Suppressor macrophage treated with lipopolysaccharide for 1 hour (primary cell): ENCODE results near the gene SEC14L2.
"Not testable (repeated sequence)": the region's sequence is repeated elsewhere in the genome, so short reads cannot be mapped to it uniquely, and the experiment has no call there.

Source experiments
- DNase-seq, 3 donors: peaks; one replicate each; pipeline ENCODE4 v3.0.0-alpha.2; 2020 to 2022

The SEC14L2 gene

DNA sequence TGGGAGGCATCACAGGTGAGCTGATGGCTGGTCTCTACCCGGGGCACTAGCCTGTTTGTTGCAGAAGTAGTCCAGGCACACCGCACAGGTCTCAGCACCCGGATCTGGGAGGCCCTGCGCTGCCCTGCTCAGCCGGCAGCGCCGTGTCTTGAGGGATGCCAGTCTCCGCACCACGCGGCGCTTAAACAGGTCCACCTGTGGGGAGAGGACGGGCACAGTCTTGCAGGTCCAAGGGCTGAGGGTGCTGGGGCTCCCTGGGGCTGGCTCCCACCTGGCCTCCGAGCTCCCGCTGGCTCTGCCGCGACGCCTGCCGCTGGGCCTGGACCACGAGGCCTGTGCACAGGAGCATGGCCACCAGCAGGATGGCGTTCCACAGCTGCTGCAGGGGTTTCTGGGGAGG lies 16.8 kb upstream of the SEC14L2 start:
- no peak for DNase-seq

DNA sequence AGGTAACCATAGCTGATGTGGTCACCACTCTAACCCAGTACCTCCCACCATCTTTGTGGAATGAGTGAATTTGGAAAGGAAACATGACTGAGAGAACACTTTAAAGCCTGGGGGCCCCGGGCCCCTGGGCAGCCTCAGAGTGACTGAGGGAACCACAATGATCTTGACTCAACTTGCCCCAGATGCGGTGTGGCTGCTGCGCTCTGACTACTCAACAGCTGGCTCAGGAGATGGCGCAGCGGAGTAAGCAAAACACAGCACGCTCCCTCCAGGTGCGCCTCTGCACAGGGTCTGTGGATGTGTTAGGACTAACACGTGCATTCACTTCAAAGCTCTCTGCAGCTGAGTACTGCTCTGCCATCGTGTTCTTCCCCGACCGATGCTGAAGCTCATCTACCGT lies 15.6 kb upstream of the SEC14L2 start:
- no peak for DNase-seq

DNA sequence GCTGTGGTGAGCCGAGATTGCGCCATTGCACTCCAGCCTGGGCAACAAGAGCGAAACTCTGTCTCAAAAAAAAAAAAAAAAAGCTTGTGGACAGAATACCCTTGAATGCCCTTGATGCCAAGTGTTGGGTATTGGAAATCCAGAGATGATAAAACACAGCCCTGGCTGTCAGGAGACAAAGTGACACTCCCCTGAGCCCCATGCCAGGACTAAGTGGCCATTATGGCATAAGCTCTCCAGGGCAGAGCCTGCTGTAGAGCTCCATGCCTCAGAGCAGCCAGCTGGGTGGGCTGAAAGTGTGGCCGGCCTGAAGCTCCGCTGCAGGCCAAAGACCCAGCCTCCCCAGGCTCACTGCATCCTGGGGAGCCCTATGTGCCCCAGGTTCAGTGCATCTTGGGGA lies 14.5 kb upstream of the SEC14L2 start:
- no peak for DNase-seq

DNA sequence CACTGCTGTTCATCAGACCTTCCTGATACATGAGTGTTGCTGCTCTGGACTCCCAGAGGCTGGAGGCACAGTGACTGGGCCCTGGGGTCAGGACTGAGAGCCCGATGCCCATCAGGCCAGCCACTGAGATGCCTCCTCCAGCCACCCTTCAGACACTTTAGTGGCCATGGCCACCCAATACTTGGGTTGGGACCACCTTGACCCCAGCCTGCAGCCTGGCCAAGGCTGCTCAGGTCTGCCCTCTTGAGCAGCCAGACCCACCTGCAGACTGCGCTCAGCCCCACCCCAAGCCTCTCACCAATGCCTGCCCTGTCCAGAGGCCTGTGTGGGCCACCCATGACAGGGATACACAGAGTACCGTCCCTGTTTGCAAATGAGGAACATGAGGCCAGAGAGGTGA lies 13.8 kb upstream of the SEC14L2 start:
- no peak for DNase-seq

DNA sequence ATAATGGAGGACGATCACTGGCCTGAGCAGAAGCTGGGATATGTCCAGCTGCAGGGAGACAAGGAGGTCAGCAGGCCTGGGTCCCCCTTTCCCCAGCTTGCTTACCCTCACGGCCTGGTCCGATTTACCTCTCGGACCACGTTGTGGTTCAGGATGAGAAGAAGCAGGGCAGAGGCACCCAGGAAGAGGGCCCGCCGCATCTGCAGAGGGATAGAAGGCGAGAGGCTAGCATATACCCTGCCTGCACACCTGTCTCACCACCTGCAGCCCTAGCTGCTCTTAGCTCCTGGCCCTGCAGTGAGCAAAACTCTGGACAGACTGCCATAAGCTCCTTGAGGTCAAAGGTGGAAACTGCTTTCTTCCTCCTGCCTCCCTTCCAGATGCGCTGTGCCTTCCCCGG lies 10.9 kb upstream of the SEC14L2 start:
- no peak for DNase-seq

DNA sequence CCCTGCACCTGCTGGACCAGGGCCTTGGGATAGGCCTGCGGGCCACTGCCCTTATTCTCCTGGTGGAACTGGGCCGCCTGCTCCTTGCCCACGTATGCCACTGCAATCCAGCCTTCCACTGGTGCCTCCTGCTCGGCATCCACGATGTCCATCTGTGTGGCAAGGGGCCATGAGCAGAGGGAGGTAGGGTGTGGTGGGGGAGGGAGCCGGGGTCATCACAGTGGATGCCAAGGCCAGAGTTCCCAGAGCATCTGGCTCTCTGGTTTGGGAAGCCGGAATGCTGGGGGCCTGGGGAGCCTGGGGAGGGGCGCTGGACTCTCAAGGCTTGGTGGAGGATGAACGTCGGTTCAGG lies 10.2 kb upstream of the SEC14L2 start:
- DNase-seq = no peak

DNA sequence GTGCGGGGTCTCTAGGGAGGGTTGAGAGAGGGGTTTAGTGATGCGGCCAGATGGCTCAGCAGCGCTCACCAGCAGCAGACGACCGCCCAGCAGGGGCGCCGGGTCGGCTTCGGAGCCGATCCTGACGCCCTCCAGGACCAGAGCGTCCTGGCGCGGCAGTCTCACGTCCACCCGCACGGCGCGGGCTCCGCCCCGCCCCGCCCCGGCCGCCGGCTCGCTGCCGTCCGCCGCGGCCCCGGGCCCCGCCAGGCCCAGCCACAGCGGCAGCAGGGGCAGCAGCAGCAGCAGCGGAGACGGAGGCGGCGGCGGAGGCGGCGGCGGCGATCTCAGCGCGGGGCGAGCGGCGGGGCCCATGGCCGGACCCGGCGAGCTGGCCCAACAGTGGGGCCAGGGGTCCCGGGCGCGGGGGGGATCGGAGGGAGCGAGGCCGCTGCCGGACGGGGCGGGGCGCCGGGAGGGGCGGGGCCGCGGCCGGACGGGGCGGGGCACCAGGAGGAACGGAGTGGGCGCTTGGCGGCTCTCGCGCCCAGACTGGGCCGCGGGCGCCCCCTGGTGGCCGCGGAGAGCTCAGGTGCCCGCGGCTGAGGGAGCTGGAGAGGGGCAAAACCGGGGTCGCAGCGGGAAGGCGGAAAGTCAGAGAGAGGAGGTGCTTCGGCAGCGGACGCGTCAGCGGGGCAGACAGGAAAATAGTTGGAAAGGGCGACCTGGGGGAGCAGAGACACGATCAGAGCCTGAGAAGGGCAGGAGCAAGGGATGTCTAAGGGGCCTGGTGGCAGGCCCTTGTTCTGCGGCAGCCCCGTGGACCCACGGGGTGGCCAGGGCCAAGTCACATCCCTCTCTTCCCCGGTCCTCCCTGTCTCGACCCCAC lies 9.6 kb upstream of the SEC14L2 start, which contains the start of gene RNF215:
TSS of gene RNF215 (minus strand) at position 452 of the 868 bp plus-strand sequence. CDS start at position 354, 98 bp downstream.
- peak; percentile 85 to 97 (median 94) for DNase-seq

DNA sequence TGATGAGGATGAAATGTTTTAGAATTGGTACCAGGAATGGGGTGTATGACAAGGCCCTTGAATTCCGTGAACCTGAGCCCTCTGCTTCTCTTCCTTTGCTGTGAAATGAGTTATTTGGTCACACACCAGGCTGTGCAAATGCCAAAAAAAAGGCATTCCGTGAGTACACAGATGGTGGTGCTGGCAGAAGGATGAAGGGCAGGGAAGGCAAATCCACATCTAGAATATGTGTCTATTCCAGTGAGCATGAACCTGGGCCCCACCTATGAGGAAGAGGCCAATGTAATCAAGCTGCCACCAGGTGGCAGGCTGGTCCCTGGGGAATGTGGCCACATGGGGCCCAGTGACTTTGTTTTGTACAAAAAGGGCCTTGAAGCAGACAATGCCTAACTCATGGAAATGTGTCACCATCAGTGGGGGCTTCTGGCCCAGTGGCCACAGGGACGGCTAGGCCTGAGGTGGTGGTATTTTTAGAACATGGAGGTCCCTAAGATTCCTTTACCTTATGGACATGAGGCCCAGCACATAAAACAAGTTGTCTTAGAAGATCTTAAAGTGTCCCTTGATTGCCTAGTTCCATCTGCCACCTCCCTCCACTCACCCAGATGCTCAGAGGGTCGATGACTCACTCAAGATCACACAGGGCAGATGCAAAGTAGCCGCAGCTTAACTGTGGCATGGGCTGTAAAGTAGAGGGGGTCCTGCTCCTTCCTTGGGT lies 5.7 kb upstream of the SEC14L2 start:
- DNase-seq = peak; percentile 86 to 91 (median 88)

DNA sequence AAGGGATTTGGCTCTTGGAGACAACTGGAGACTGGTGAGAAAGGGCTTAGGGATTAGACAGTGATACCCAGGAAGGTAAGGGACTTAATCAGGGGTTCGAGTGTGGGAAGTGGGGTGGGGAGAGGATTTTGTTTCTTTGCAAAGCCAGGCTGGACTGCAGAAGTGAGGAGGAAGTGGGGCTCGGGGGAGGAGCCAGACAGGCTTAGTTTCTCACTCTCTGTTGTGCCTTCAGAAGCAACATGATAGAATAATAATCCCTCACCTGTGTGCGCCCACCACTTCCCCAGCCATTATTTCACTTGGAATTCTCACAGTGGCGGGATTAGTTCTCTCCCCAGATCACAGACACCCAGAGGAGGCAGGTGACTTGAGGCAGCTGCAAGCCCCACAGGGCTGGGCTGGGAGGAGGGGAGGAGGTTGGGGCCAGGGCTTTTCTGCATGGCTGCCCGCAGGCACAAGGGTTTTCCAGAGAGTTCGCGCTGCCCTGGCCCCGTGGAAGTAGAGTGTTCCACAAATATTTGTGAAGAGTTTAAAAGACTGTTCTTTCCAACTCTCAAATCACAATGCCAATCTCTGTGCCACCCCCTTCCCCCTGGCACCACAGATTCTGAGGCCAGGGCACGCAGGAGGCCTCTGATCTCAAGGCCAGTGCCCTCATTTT lies 4.0 kb upstream of the SEC14L2 start:
- peak in 1 of 3 donors; percentile 26 for DNase-seq

DNA sequence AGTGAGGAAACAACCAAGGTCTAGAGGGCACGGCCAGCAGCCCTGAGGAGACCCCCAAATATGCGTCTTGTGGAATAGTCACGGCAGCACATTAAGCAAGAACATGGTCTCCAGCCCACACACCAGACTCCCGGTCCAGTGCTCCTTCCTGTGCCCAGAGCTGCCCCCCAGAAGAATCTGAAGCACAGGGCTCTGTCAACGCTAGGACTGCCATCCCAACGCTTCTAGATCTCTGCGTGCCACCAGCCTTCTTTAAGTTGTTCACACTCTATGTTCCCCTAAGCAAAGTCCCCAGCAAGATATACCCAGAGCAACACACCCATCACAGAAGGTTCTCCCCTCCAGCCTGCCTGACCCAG lies 3.5 kb upstream of the SEC14L2 start:
- no peak for DNase-seq

DNA sequence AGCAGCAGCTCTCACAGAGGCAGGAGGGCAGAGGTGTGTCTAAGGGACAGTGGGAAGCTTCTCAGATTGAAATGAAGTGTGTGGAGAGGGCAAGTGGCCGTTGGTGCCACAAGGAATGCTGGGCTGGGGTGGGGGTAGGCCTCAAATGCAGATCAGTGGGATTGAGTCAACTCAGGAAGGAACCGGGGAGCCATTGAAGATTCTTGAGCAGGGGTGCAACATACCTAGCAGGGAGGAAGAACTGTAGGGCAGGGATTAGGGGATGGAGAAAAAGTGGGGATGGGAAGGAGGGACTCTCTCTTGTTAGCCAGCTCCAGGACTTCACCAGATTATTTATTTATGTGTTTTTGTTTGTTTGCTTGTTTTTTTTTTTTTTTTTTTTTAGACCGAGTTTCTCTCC lies 2.9 kb upstream of the SEC14L2 start:
- no peak for DNase-seq

DNA sequence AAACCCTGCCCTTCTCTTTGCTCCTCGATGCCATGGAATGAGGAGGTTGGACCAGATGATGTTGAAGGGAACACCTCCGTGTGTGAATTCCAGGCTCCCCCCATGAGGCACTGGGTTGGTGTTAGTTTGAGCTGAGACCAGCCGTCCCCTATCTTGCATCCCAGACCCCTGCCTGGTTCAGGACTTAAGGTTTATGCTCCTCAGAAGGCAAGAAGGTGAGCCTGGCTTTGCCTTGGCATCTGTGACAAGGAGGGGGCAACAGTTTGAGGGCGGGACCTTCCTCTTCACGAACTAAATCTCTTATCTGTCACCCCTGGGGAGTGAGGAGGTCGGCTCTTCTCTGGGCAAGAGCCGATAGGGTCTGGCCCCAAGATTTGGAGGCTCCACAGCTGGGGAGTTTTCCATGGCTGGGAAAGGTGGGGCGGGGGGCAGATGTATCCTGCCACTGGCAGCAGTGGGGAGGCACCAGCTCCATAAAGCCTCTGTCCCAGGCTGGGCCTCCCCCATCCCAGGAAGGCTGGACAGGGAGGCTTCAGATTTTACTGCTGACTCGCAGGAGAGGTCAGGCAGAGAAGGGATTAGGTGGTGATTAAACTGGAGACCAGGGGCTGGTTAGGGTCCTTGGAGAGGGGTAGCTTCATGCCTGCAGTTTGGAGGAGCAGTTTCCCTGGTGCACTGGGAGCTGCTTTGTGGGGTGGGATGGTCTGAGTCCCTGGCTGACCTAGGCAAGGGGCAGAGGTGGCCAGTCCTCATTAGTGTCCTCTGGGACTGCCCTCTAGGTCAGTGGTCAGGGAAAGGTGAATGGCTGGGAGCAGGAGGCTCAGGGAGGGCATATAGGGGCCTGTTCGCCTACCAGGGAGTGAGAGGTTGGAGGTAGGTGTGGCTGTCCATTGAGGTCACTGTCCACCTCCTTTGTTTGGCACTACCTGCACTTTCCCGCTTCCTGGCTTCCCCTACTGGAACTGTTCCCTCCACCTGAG lies 1.1 kb downstream of the SEC14L2 start:
- no peak for DNase-seq

DNA sequence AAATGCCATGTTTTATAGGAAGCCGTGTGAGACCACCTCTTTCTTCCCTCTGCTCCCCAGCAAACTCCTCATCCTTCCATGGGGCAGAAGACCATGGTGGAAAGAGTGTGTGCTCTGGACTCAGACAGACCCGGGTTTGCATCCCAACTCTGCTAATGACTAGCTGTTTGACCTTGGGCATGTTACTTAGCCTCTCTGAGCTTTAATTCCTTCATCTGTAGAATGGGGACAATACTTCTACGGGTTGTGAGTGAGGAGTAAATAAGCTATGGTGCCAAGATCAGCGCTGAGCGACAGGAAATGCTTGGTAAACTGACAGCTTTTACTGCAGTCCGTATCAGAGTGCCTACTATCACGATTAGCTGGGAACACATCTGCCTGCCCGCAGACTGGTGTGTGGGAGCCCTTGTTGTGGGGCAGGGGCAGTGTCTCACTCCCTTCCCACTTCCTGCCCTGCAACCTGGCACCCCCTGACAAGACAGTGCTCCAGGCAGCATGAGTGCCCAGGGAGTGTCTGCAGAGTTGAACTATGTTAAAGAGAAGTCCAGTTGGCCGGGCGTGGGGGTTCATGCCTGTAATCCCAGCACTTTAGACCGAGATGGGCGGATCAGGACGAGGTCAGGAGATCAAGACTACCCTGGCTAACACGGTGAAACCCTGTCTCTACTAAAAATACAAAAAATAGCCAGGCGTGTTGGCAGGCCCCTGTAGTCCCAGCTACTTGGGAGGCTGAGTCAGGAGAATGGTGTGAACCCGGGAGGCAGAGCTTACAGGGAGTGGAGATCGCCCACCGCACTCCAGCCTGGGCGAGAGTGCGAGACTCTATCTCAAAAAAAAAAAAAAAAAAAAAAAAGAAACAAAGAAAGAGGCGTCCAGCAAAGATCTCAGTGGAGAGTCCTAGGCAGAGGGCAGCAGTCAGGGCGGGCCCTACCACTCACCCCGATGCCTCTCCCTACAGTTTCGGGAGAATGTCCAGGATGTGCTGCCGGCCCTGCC lies 2.2 kb downstream of the SEC14L2 start:
- no peak for DNase-seq

DNA sequence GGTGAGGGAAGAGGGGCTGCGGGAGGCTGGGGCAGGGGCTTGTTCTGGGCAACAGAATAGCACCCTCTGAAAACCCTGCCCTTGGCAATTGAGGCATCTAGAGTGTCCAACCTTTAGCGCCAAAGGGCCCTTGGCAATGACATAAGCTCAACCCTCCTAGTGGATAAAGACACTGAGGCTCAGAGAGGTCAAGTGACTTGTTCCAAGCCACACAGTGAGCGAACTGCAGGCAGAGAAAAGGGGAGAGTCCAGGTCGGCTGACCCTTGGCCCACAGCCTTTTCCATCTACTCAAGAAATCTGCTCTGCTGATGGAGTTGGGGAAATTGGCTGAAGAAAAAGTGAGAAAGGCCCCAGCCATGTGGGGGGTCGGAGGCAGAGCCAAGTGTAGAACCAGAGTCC lies 2.9 kb downstream of the SEC14L2 start:
- DNase-seq = no peak

DNA sequence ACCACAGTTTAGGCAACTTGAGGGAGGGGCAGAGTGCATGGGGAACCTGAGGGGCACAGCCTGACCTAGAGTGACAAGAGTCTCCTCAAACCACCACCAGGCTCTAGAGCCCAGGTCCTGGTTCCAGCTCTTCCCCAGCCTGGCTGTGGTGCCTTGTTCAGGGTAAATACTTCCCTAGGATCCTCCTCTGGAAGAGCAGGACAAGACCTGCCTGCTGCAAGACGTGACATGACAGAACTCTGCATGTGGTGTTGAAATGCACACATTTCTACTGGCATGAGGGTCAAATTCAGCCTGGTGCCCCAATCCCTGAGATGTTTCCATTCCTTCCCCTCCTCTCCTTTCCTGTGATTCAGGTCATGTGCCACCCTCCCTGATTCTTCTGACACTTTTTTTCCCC lies 3.3 kb downstream of the SEC14L2 start:
- no peak for DNase-seq

DNA sequence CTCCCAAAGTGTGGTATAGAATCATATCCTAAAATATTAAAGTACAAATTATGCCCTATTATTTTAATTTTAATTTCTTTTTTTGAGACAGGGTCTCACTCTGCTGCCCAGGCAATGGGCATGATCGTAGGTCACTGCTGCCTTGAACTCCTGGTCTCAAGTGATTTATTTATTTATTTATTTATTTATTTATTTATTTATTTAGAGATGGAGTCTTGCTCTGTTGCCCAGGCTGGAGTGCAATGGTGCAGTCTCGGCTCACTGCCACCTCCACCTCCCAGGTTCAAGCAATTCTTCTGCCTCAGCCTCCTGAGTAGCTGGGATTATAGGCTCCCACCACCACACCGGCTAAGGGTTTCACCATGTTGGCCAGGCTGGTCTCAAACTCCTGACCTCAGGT lies 4.2 kb downstream of the SEC14L2 start:
- DNase-seq = not testable (repeated sequence)

DNA sequence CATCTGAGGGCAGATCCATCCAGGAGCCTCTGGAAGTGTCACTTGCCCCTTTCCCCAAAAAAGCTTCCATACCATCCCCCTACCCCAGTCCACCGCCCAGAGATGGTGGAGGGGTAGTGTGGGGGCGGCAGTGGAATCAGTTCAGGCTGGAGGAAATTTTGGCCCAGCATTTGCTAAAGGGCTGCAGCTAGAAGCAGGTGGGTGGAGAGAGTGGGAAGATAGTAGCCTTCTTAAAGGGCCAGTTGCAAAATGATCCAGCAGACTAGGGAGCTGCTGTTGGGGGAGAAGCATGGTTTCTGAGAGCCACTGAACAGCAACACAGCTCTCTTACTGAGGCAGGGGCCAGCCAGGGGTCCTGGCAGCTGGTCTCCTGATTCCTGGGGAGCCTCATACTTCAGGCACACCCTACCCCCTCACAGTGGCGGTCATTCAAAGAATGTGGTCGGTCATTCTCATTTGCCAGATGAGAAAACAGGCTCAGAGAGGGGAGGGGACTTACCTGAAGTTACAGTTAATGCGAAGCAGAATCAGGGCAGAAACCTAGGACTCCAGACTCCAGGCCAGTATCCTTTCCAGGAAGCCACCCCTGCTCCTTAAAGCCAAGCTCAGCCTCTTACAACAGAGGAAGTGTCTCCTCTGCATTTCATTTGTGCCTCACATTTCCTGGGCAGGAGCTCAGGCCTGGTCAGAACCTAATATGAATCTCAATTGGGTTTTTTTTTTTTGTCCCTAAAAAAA lies 5.4 kb downstream of the SEC14L2 start:
- DNase-seq = peak; percentile 39 to 50 (median 49)

DNA sequence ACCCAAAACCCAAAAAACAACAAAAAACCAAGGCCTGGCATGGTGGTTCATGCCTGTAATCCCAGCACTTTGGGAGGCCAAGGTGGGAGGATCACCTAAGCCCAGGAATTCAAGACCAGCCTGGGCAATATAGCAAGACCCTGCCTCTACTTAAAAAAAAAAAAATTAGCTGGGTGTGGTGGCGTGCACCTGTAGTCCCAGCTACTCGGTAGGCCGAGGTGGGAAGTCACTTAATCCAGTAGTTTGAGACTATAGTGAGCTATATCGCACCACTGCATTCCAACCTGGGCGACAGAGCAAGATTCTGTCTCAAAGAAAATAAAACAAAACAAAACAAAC lies 5.9 kb downstream of the SEC14L2 start:
- DNase-seq = not testable (repeated sequence)

DNA sequence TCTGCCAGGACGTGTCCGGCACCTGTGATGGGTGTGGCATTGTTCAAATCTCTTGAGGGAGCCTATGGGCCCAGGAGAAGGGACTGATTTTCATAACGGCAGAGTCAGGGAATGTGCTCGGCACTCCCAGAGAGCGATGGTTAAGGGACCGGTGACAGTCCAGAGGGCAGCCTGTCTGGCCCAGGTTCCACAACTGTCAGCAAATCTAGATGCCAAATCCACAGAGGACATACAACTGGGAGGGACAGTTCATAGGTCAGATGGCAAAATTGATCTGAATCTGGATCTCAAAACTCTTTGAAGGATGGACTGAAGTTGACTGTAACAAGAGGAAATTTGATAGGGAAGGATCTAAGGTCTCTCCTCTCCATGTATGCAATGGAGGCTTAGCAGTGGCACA lies 7.5 kb downstream of the SEC14L2 start:
- no peak for DNase-seq

DNA sequence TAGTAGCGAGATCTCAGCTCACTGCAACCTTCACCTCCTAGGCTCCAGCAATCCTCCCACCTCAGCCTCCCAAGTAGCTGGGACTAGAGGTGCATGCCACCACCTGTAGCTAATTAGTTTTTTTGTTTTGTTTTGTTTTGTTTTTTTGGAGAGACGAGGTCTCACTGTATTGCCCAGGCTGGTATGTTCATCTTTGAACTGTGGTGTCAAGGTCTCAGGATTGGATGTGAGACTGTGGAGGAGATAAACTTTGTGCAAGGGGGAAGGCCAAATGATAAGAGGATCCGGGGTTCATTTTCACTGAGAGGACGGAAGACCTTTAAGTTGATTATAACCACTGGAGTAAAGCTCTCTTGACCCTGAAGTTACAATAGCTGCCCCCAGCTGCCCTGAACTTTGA lies 8.9 kb downstream of the SEC14L2 start:
- no peak for DNase-seq

DNA sequence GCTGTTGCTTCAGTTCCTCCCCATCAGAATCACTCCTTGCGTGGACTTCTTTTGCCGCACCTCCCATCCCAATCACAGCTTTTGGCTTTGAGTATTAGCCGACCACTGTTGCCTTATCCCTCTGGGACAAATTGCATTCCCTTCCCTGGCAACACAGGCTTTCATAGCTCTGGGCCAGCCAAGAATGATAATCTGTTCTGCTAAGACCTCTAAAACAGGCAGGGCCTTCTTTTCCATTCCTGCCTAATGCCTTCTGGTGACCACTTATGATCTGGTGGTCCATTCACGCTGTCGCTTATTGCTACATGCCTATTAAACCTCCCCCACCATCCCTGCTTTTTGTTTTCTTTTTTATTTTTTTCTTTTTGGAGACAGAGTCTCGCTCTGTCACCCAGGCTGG lies 9.6 kb downstream of the SEC14L2 start:
- no peak for DNase-seq
